ENCODE data around the gene AGAP1.
"Not testable (repeated sequence)": the region's sequence is repeated elsewhere in the genome, so short reads cannot be mapped to it uniquely, and the experiment has no call there.

AGAP1 gene

GRCh38 chr2:235584638-235585007 lies 90.8 kb downstream of the AGAP1 start:
- in situ Hi-C loops (cut with MboI; ENCODE audit: low sequenced_read_pairs): no loop called here

- in situ Hi-C loops (cut with MboI; ENCODE audit: low sequenced_read_pairs): no loop called here
These were observed 93.4 kb downstream of the AGAP1 start for GRCh38 chr2:235587202-235587601.

- in situ Hi-C loops (cut with MboI; ENCODE audit: low sequenced_read_pairs): no loop called here
These were observed 94.9 kb downstream of the AGAP1 start for GRCh38 chr2:235588750-235589149.

GRCh38 chr2:235591231-235591730 lies 97.4 kb downstream of the AGAP1 start:
- in situ Hi-C loops (cut with MboI; ENCODE audit: low sequenced_read_pairs): no loop called here

GRCh38 chr2:235591921-235592320 lies 98.1 kb downstream of the AGAP1 start:
- in situ Hi-C loops (cut with MboI; ENCODE audit: low sequenced_read_pairs): no loop called here

- in situ Hi-C loops (cut with MboI; ENCODE audit: low sequenced_read_pairs): no loop called here
These were observed 98.6 kb downstream of the AGAP1 start for GRCh38 chr2:235592430-235592829.

GRCh38 chr2:235592836-235593235 lies 99.0 kb downstream of the AGAP1 start:
- in situ Hi-C loops (cut with MboI; ENCODE audit: low sequenced_read_pairs): no loop called here

- in situ Hi-C loops (cut with MboI; ENCODE audit: low sequenced_read_pairs): no loop called here
These were observed 100.2 kb downstream of the AGAP1 start for GRCh38 chr2:235594041-235594440.

- in situ Hi-C loops (cut with MboI; ENCODE audit: low sequenced_read_pairs): no loop called here
These were observed 101.1 kb downstream of the AGAP1 start for GRCh38 chr2:235594964-235595363.

- in situ Hi-C loops (cut with MboI; ENCODE audit: low sequenced_read_pairs): no loop called here
These were observed 101.7 kb downstream of the AGAP1 start for GRCh38 chr2:235595422-235596010.

- in situ Hi-C loops (cut with MboI; ENCODE audit: low sequenced_read_pairs): no loop called here
These were observed 102.4 kb downstream of the AGAP1 start for GRCh38 chr2:235596272-235596671.

GRCh38 chr2:235597081-235597615 lies 103.3 kb downstream of the AGAP1 start:
- in situ Hi-C loops (cut with MboI; ENCODE audit: low sequenced_read_pairs): no loop called here

GRCh38 chr2:235598026-235598425 lies 104.2 kb downstream of the AGAP1 start:
- in situ Hi-C loops (cut with MboI; ENCODE audit: low sequenced_read_pairs): no loop called here

- in situ Hi-C loops (cut with MboI; ENCODE audit: low sequenced_read_pairs): no loop called here
These were observed 105.0 kb downstream of the AGAP1 start for GRCh38 chr2:235598532-235599531.

GRCh38 chr2:235599596-235600338 lies 105.9 kb downstream of the AGAP1 start:
- in situ Hi-C loops (cut with MboI; ENCODE audit: low sequenced_read_pairs): no loop called here

- in situ Hi-C loops (cut with MboI; ENCODE audit: low sequenced_read_pairs): no loop called here
These were observed 106.6 kb downstream of the AGAP1 start for GRCh38 chr2:235600406-235600805.

GRCh38 chr2:235600926-235601325 lies 107.1 kb downstream of the AGAP1 start:
- in situ Hi-C loops (cut with MboI; ENCODE audit: low sequenced_read_pairs): no loop called here

GRCh38 chr2:235601960-235602704 lies 108.3 kb downstream of the AGAP1 start:
- in situ Hi-C loops (cut with MboI; ENCODE audit: low sequenced_read_pairs): no loop called here

GRCh38 chr2:235602971-235603370 lies 109.1 kb downstream of the AGAP1 start:
- in situ Hi-C loops (cut with MboI; ENCODE audit: low sequenced_read_pairs): not testable (repeated sequence)

GRCh38 chr2:235603659-235604058 lies 109.8 kb downstream of the AGAP1 start:
- in situ Hi-C loops (cut with MboI; ENCODE audit: low sequenced_read_pairs): no loop called here
